ENCODE measurements around the gene PHLDA1. TPM values are rescaled to one million over a fixed set of nuclear protein-coding genes. Genes with fewer than 3 reads are reported as not detected.
"Not testable (repeated sequence)": the region's sequence is repeated elsewhere in the genome, so short reads cannot be mapped to it uniquely, and the experiment has no call there.

The PHLDA1 gene
- total and polyA plus RNA-seq, 10 of the 15 experiments (the other 5 are each of a cell fraction or from before 2014, with no cell fraction given): 0.66 to 14.2 (median 1.3) TPM

- Histone ChIP-seq H3K27me3 (replicated peaks in 1 of 2; ENCODE audit: control insufficient read depth in 2 of 2, insufficient read depth in 2 of 2, low read length in 1 of 2) (no peaks in the 10 kb centered on the region; a peak in 1 of 4 replicates), H3K79me2 (ENCODE audit: control insufficient read depth, insufficient read depth, low read length) (no peaks in the 10 kb centered on the region), H2AFZ (ENCODE audit: control insufficient read depth, low read depth, low read length) (no peak overlapping the region), H3K9ac (ENCODE audit: control insufficient read depth, insufficient read depth, low read length) (no peak overlapping the region), H3K36me3 (ENCODE audit: control insufficient read depth in 2 of 2, insufficient read depth in 2 of 2, low read length in 1 of 2) (no peaks in the 10 kb centered on the region), H3K4me3 (no peak overlapping the region), H3K4me1 (ENCODE audit: control insufficient read depth, insufficient read depth, low read length) (peaks cover 5% of the 10 kb centered on the region; the same call in 1 of the 2 replicates), H4K20me1 (ENCODE audit: control insufficient read depth, insufficient read depth) (no peaks in the 10 kb centered on the region), H3K9me3 (replicated peaks; ENCODE audit: control insufficient read depth, insufficient read depth, low read length) (no peaks in the 10 kb centered on the region), H3K4me2 (ENCODE audit: control insufficient read depth, insufficient read depth) (no peak overlapping the region), H3K27ac (ENCODE audit: control insufficient read depth, insufficient read depth) (no peak overlapping the region)
- no peak for FAIRE-seq
- POLR2A ChIA-PET: interaction anchor here (0.7 to 0.8 kb wide), 2 partner anchors 12 to 21 kb away, joined by 3 to 4 read pairs; no protein-coding TSS in a partner anchor
- intact Hi-C loops (cut with micrococcal nuclease; ENCODE audit: unreplicated experiment): no loop called here
- RAD21 ChIA-PET (ENCODE audit: unreplicated experiment): interaction anchor here (1.1 to 1.6 kb wide), 3 partner anchors 35 to 55 kb away, joined by 3 to 6 read pairs (median 5); partner anchors contain the start of gene PHLDA1
- 45% methylated on average over 4 of the region's 4 CpGs for WGBS (ENCODE audit: insufficient coverage, insufficient replicate concordance, low lambda C conversion rate, missing lambda C conversion rate)
- no TSS peak for BruUV-seq (replicated peaks)
- CTCF ChIA-PET: interaction anchor here (0.7 to 1.0 kb wide), 3 partner anchors 38 to 390 kb away, joined by 3 read pairs; no protein-coding TSS in a partner anchor
- in situ Hi-C loops (cut with MboI): no loop called here
- TF ChIP-seq NR2C1 (IDR thresholded peaks at IDR 0.05) (no peak), TCF3 (IDR thresholded peaks at IDR 0.05; ENCODE audit: borderline replicate concordance, insufficient read depth, low read depth, low read length) (no peak), SREBF2 (IDR thresholded peaks at IDR 0.05; ENCODE audit: low read length) (no peak), ZBED1 (IDR thresholded peaks at IDR 0.05; ENCODE audit: borderline replicate concordance) (no peak)
- ATAC-seq: no peak
- no peak for DNase-seq (ENCODE audit: low read depth, low spot score)
- SMC1A ChIA-PET (ENCODE audit: uncharacterized antibody, unreplicated experiment): interaction anchor here (0.7 to 1.9 kb wide), 5 partner anchors 23 to 349 kb away, joined by 3 to 8 read pairs (median 3); no protein-coding TSS in a partner anchor
Observed at GRCh38 chr12:75990189-75990912, 41.2 kb downstream of the PHLDA1 start.

GRCh38 chr12:75987709-75988108, 43.9 kb downstream of the PHLDA1 start:
- SMC1A ChIA-PET (ENCODE audit: uncharacterized antibody, unreplicated experiment): interaction anchor here (0.6 to 14.9 kb wide), 9 partner anchors 8 to 75 kb away, joined by 3 to 327 read pairs (median 4); partner anchors contain the start of gene PHLDA1
- intact Hi-C loops (cut with micrococcal nuclease; ENCODE audit: unreplicated experiment); H2AFZ ChIP-seq (ENCODE audit: control insufficient read depth, low read depth, low read length); BruUV-seq (replicated peaks); H3K9me3 ChIP-seq (replicated peaks; ENCODE audit: control insufficient read depth, insufficient read depth, low read length); H3K4me2 ChIP-seq (ENCODE audit: control insufficient read depth, insufficient read depth); H3K79me2 ChIP-seq (ENCODE audit: control insufficient read depth, insufficient read depth, low read length); H3K9ac ChIP-seq (ENCODE audit: control insufficient read depth, insufficient read depth, low read length); H3K27me3 ChIP-seq (replicated peaks in 1 of 2; ENCODE audit: control insufficient read depth in 2 of 2, insufficient read depth in 2 of 2, low read length in 1 of 2); in situ Hi-C loops (cut with MboI); H3K27ac ChIP-seq (ENCODE audit: control insufficient read depth, insufficient read depth); H4K20me1 ChIP-seq (ENCODE audit: control insufficient read depth, insufficient read depth); DNase-seq (ENCODE audit: low read depth, low spot score); H3K36me3 ChIP-seq (ENCODE audit: control insufficient read depth in 2 of 2, insufficient read depth in 2 of 2, low read length in 1 of 2); ATAC-seq; FAIRE-seq; H3K4me3 ChIP-seq: not testable (repeated sequence)
- WGBS (ENCODE audit: insufficient coverage, insufficient replicate concordance, low lambda C conversion rate, missing lambda C conversion rate): 4% methylated on average over 1 of the region's 1 CpG
- POLR2A ChIA-PET: interaction anchor here (1.0 to 11.0 kb wide), 3 partner anchors 9 to 43 kb away, joined by 3 to 111 read pairs (median 8); partner anchors contain the start of gene PHLDA1
- CTCF ChIA-PET: interaction anchor here (0.9 kb wide), 1 partner anchor 37 kb away, joined by 5 read pairs; no protein-coding TSS in a partner anchor
- H3K4me1 ChIP-seq (ENCODE audit: control insufficient read depth, insufficient read depth, low read length): peaks cover 10% of the 10 kb centered on the region
- peak; percentile 75; the same call in 1 of the 2 replicates for TF ChIP-seq ZNF217 (IDR thresholded peaks at IDR 0.05)
- RAD21 ChIA-PET (ENCODE audit: unreplicated experiment): interaction anchor here (1.2 to 3.0 kb wide), 4 partner anchors 8 to 43 kb away, joined by 3 to 17 read pairs (median 7); partner anchors contain the start of gene PHLDA1
